Loucy (cell line): ENCODE data around the gene LSM14B.

Experiments
- H2AFZ ChIP-seq: fragments of 200-600 bp; sonication (generic); 2 replicates; pipeline ENCODE4 v1.6.0; 2016; ENCODE audit warnings: antibody characterized with exemption, mild to moderate bottlenecking, low read length, moderate library complexity
- H3F3A ChIP-seq: fragments of 200-600 bp; 2 replicates; pipeline ENCODE4 v1.6.0; 2016; ENCODE audit warnings: antibody characterized with exemption, low read depth, mild to moderate bottlenecking
- H3K27me3 ChIP-seq: fragments of 200-600 bp; sonication (generic); 2 replicates; pipeline ENCODE4 v1.6.1; 2014; ENCODE audit warnings: low read length, mild to moderate bottlenecking; ENCODE audit not compliant: insufficient read depth, poor library complexity, severe bottlenecking
- H3K36me3 ChIP-seq: fragments of 200-600 bp; sonication (generic); 2 replicates; pipeline ENCODE4 v1.6.1; 2016; ENCODE audit warnings: low read length; ENCODE audit not compliant: insufficient read depth
- H3K4me1 ChIP-seq: fragments of 200-600 bp; sonication (generic); 2 replicates; pipeline ENCODE4 v1.5.1; 2014; ENCODE audit warnings: low read length, mild to moderate bottlenecking; ENCODE audit not compliant: insufficient read depth, poor library complexity, severe bottlenecking
- H3K4me2 ChIP-seq: fragments of 200-600 bp; sonication (generic); 2 replicates; pipeline ENCODE4 v1.6.0; 2014; ENCODE audit warnings: antibody characterized with exemption, low read length, low read depth, mild to moderate bottlenecking; ENCODE audit not compliant: poor library complexity, severe bottlenecking
- H3K4me3 ChIP-seq: fragments of 200-600 bp; sonication (generic); 2 replicates; pipeline ENCODE4 v1.5.1; 2014; ENCODE audit warnings: low read length, mild to moderate bottlenecking, mixed read lengths; ENCODE audit not compliant: poor library complexity, severe bottlenecking
- H3K79me2 ChIP-seq: fragments of 200-600 bp; sonication (generic); 2 replicates; pipeline ENCODE4 v1.6.1; 2014; ENCODE audit warnings: low read length; ENCODE audit not compliant: insufficient read depth
- H3K9ac ChIP-seq: fragments of 200-600 bp; sonication (generic); 2 replicates; pipeline ENCODE4 v1.6.0; 2014; ENCODE audit warnings: mild to moderate bottlenecking, low read depth, low read length, moderate library complexity; ENCODE audit not compliant: poor library complexity, severe bottlenecking
- H3K9me2 ChIP-seq: fragments of 200-600 bp; sonication (generic); replicated peaks from 2 replicates; pipeline ENCODE4 v1.6.1; 2016; ENCODE audit warnings: low read depth, low read length, mixed read lengths
- H3K9me3 ChIP-seq: fragments of 200-600 bp; sonication (generic); 2 replicates; pipeline ENCODE4 v1.6.1; 2014; ENCODE audit warnings: mild to moderate bottlenecking, antibody characterized with exemption, low read length, low read depth; ENCODE audit not compliant: insufficient read depth
- H4K20me1 ChIP-seq: fragments of 200-600 bp; sonication (generic); 2 replicates; pipeline ENCODE4 v1.6.0; 2014; ENCODE audit warnings: antibody characterized with exemption, low read length, mild to moderate bottlenecking; ENCODE audit not compliant: insufficient read depth, poor library complexity, severe bottlenecking
- CTCF ChIP-seq: fragments of 200-600 bp; sonication (generic); conservative IDR thresholded peaks from 2 replicates; pipeline ENCODE4 v1.5.1; 2014; ENCODE audit warnings: mild to moderate bottlenecking, antibody characterized with exemption, low read length
- EZH2phosphoT487 ChIP-seq: fragments of 200-600 bp; IDR thresholded peaks from 2 replicates; pipeline ENCODE4 v1.6.1; 2018; ENCODE audit warnings: antibody characterized with exemption, mild to moderate bottlenecking, moderate library complexity, borderline replicate concordance

Gene LSM14B

GRCh38 chr20:62162765-62163484 lies 40.6 kb downstream of the LSM14B start:
- Histone ChIP-seq H3K9me3 (no peaks in the 10 kb centered on the region), H3K9ac (no peak overlapping the region), H3F3A (no peaks in the 10 kb centered on the region), H3K4me2 (no peak overlapping the region), H2AFZ (no peak overlapping the region), H4K20me1 (peaks cover 6% of the 10 kb centered on the region), H3K79me2 (peaks cover 18% of the 10 kb centered on the region), H3K36me3 (peaks cover 72% of the 10 kb centered on the region; the same call in 1 of the 2 replicates), H3K27me3 (no peaks in the 10 kb centered on the region), H3K4me1 (no peaks in the 10 kb centered on the region), H3K4me3 (no peak overlapping the region), H3K9me2 (no peaks in the 10 kb centered on the region)
- TF ChIP-seq EZH2phosphoT487 (no peak), CTCF (no peak)

GRCh38 chr20:62163485-62163865 lies 41.2 kb downstream of the LSM14B start:
- Histone ChIP-seq H3K9me2 (no peaks in the 10 kb centered on the region), H3K4me1 (no peaks in the 10 kb centered on the region), H3K79me2 (peaks cover 12% of the 10 kb centered on the region; the same call in 1 of the 2 replicates), H2AFZ (no peak overlapping the region), H4K20me1 (peaks cover 1% of the 10 kb centered on the region), H3F3A (no peaks in the 10 kb centered on the region), H3K4me3 (no peak overlapping the region), H3K36me3 (peaks cover 76% of the 10 kb centered on the region; the same call in 1 of the 2 replicates), H3K27me3 (no peaks in the 10 kb centered on the region), H3K4me2 (no peak overlapping the region), H3K9ac (no peak overlapping the region), H3K9me3 (no peaks in the 10 kb centered on the region)
- TF ChIP-seq EZH2phosphoT487 = no peak
- TF ChIP-seq CTCF = no peak

- Histone ChIP-seq H3K27me3 (no peaks in the 10 kb centered on the region), H3K36me3 (peaks cover 76% of the 10 kb centered on the region; the same call in 1 of the 2 replicates), H3K4me1 (no peaks in the 10 kb centered on the region), H3K79me2 (peaks cover 5% of the 10 kb centered on the region; the same call in 1 of the 2 replicates), H3K4me3 (no peak overlapping the region), H2AFZ (no peak overlapping the region), H4K20me1 (no peaks in the 10 kb centered on the region), H3K9me3 (no peaks in the 10 kb centered on the region), H3K4me2 (no peak overlapping the region), H3K9ac (no peak overlapping the region), H3K9me2 (no peaks in the 10 kb centered on the region), H3F3A (no peaks in the 10 kb centered on the region)
- no peak for TF ChIP-seq EZH2phosphoT487
- no peak for TF ChIP-seq CTCF
Observed at GRCh38 chr20:62163986-62164762, 41.9 kb downstream of the LSM14B start.
